Stimulated activated effector memory CD8-positive, alpha-beta T cell treated with anti-CD3 and anti-CD28 coated beads, Interleukin-12 subunit alpha, Interleukin-12 subunit beta, amount 100 ng/mL, for 72 hours (primary cell): ENCODE data around the gene RBM4.
A peak's percentile ranks its signal among the peaks of the same experiment; 100 is the strongest.
"Not testable (repeated sequence)": the region's sequence is repeated elsewhere in the genome, so short reads cannot be mapped to it uniquely, and the experiment has no call there.

Experiments used
- ATAC-seq: fragments of 150-1000 bp; cut with Tn5 transposase; 2 replicates; pipeline ENCODE4 v1.10.0; 2021
- DNase-seq, 2 donors: peaks; one replicate each; pipeline ENCODE4 v3.0.0; 2021 to 2022; ENCODE audit warnings: low spot score in 2 of 2
- H3K27ac Mint-ChIP-seq: one replicate; pipeline ENCODE4 v1.8.0; 2022; ENCODE audit warnings: mild to moderate bottlenecking, mixed read lengths
- H3K36me3 Mint-ChIP-seq: one replicate; pipeline ENCODE4 v1.8.0; 2022; ENCODE audit warnings: mild to moderate bottlenecking, mixed read lengths
- H3K4me1 Mint-ChIP-seq: one replicate; pipeline ENCODE4 v1.8.0; 2022; ENCODE audit warnings: mixed read lengths
- H3K4me3 Mint-ChIP-seq: one replicate; pipeline ENCODE4 v1.8.0; 2022; ENCODE audit warnings: mild to moderate bottlenecking, mixed read lengths
- H3K9me3 Mint-ChIP-seq: one replicate; pipeline ENCODE4 v1.8.0; 2022; ENCODE audit warnings: mixed read lengths

RBM4 gene

GRCh38 chr11:66638177-66639065 lies at the start of gene RBM4:
Gene RBM4 (plus strand): TSS chr11:66638703. CDS start chr11:66639712, 1,009 bp downstream.
- H3K4me3 Mint-ChIP-seq = peak within 1 kb of the TSS; percentile 95
- peak within 1 kb of the TSS; percentile 98 for H3K27ac Mint-ChIP-seq
- DNase-seq = peak; percentile 83 to 96
- peaks cover 62% of the 10 kb centered on the region for H3K4me1 Mint-ChIP-seq
- peaks cover 100% of the 10 kb centered on the region for H3K36me3 Mint-ChIP-seq
- no peaks in the 10 kb centered on the region for H3K9me3 Mint-ChIP-seq
- ATAC-seq = peak; percentile 97

DNA sequence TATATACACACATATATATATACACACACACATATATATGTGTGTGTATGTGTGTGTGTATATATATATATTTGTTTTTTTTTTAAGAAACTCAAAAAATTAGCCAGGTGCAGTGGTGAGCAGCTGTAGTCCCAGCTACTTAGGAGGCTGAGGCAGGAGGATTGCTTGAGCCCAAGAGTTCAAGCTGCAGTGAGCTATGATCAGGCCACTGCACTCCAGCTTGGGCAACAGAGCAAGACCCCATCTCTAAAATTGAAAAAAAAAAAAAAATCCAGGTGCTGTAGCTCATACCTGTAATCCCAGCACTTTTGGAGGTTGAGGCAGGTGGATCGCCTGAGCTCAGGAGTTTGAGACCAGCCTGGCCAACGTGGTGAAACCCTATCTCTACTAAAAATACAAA lies 49.2 kb upstream of the RBM4 start:
- DNase-seq, H3K27ac Mint-ChIP-seq, H3K4me3 Mint-ChIP-seq, H3K36me3 Mint-ChIP-seq, ATAC-seq, H3K9me3 Mint-ChIP-seq: not testable (repeated sequence)
- peaks cover 23% of the 10 kb centered on the region for H3K4me1 Mint-ChIP-seq

GRCh38 chr11:66589996-66590675 lies 48.4 kb upstream of the RBM4 start:
- H3K36me3 Mint-ChIP-seq = peaks cover 10% of the 10 kb centered on the region
- no peak overlapping the region for H3K4me3 Mint-ChIP-seq
- no peaks in the 10 kb centered on the region for H3K9me3 Mint-ChIP-seq
- H3K27ac Mint-ChIP-seq = no peak overlapping the region
- no peak for ATAC-seq
- peaks cover 30% of the 10 kb centered on the region for H3K4me1 Mint-ChIP-seq
- DNase-seq = no peak

- H3K27ac Mint-ChIP-seq = peak overlapping the region; percentile 97
- H3K4me1 Mint-ChIP-seq = peaks cover 37% of the 10 kb centered on the region
- peaks cover 10% of the 10 kb centered on the region for H3K36me3 Mint-ChIP-seq
- H3K9me3 Mint-ChIP-seq = no peaks in the 10 kb centered on the region
- ATAC-seq = no peak
- peak overlapping the region; percentile 98 for H3K4me3 Mint-ChIP-seq
- DNase-seq = no peak
These were observed 47.3 kb upstream of the RBM4 start for GRCh38 chr11:66591175-66591574.

- ATAC-seq (peak; percentile 97), DNase-seq (peak; percentile 95 to 98)
- peak within 1 kb of the TSS; percentile 98 for H3K4me3 Mint-ChIP-seq
- peaks cover 10% of the 10 kb centered on the region for H3K36me3 Mint-ChIP-seq
- peaks cover 37% of the 10 kb centered on the region for H3K4me1 Mint-ChIP-seq
- peak within 1 kb of the TSS; percentile 97 for H3K27ac Mint-ChIP-seq
- no peaks in the 10 kb centered on the region for H3K9me3 Mint-ChIP-seq
These were observed 45.8 kb upstream of the RBM4 start, which contains the start of the genes CCDC87 and CCS for GRCh38 chr11:66592457-66593302. Gene CCDC87 (minus strand): TSS chr11:66593063. CDS start chr11:66593015, 48 bp downstream. Gene CCS (plus strand): TSS chr11:66593185. CDS start chr11:66593262, 77 bp downstream.

DNA sequence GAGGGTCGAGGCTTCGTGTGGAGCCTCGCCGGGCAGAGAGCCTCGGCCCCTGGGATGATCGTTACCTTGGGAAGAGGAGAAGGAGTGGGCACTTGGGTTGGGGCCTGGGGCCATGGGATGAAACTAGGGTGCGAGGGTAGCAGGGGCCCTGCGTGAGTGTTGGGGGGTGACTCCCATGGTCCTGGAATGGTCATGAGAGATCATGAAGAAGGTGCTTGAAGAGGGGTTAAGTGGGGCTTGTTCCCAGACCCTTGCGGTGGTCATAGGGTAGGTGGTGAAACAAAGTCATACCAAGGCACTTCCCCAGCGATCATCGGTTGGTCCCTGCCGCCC lies 45.2 kb upstream of the RBM4 start:
- H3K4me3 Mint-ChIP-seq = peak overlapping the region; percentile 98
- ATAC-seq = no peak
- DNase-seq = no peak
- H3K4me1 Mint-ChIP-seq = peaks cover 37% of the 10 kb centered on the region
- H3K27ac Mint-ChIP-seq = peak overlapping the region; percentile 97
- H3K9me3 Mint-ChIP-seq = no peaks in the 10 kb centered on the region
- peaks cover 10% of the 10 kb centered on the region for H3K36me3 Mint-ChIP-seq

GRCh38 chr11:66593650-66594049 lies 44.9 kb upstream of the RBM4 start:
- H3K27ac Mint-ChIP-seq = peak overlapping the region; percentile 97
- H3K9me3 Mint-ChIP-seq = no peaks in the 10 kb centered on the region
- H3K36me3 Mint-ChIP-seq = peaks cover 10% of the 10 kb centered on the region
- peak overlapping the region; percentile 98 for H3K4me3 Mint-ChIP-seq
- peaks cover 37% of the 10 kb centered on the region for H3K4me1 Mint-ChIP-seq
- ATAC-seq (no peak), DNase-seq (no peak)

- peak overlapping the region; percentile 48 for H3K4me3 Mint-ChIP-seq
- peak overlapping the region; percentile 88 for H3K27ac Mint-ChIP-seq
- DNase-seq = no peak
These were observed 43.1 kb upstream of the RBM4 start for GRCh38 chr11:66595245-66595904.

DNA sequence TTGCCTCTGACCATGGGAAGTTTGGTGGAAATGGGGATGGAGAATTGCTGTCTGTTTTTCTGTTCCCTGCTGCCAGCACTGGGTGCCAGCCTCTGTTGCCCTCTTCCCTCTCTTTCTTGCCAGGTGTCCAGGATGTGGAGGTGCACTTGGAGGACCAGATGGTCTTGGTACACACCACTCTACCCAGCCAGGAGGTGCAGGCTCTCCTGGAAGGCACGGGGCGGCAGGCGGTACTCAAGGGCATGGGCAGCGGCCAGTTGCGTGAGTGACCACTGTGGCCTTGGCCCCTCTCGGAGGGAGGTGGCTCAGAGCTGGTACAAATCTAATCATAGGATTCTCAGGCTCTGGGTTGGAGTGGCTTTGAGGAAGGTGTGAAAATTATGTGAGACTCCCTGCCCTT lies 39.5 kb upstream of the RBM4 start:
- Mint-ChIP-seq H3K36me3 (peaks cover 30% of the 10 kb centered on the region), H3K4me3 (no peak overlapping the region), H3K4me1 (peaks cover 14% of the 10 kb centered on the region), H3K27ac (no peak overlapping the region), H3K9me3 (no peaks in the 10 kb centered on the region)
- ATAC-seq (no peak), DNase-seq (no peak)

More at GRCh38 chr11:66595245-66595904, 43.1 kb upstream of the RBM4 start:
- Mint-ChIP-seq H3K4me1 (peaks cover 37% of the 10 kb centered on the region), H3K9me3 (no peaks in the 10 kb centered on the region), H3K36me3 (peaks cover 16% of the 10 kb centered on the region)
- ATAC-seq = no peak

DNA sequence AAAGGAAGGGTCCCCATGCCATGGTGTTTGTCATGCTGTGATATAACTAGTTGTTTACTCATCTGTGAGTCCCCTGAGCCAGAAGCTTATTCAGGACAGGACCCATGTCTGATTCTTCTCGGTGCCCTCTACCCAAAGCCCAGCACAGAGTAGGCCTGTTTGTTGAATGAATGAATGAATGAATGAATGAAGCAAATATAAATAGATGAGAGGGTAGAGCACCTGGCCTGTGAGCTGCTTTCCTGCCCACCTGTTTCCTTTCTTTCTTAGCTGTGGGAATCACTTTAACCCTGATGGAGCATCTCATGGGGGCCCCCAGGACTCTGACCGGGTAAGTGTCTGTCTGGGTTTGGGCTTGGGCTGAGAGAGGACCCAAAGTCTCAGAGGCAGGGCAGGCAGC lies 38.3 kb upstream of the RBM4 start:
- H3K9me3 Mint-ChIP-seq = no peaks in the 10 kb centered on the region
- H3K4me1 Mint-ChIP-seq = peaks cover 6% of the 10 kb centered on the region
- H3K36me3 Mint-ChIP-seq = peaks cover 37% of the 10 kb centered on the region
- ATAC-seq = no peak
- peak overlapping the region; percentile 37 for H3K27ac Mint-ChIP-seq
- no peak for DNase-seq
- no peak overlapping the region for H3K4me3 Mint-ChIP-seq

GRCh38 chr11:66600631-66601233 lies 37.8 kb upstream of the RBM4 start:
- H3K4me1 Mint-ChIP-seq = peaks cover 1% of the 10 kb centered on the region
- peaks cover 37% of the 10 kb centered on the region for H3K36me3 Mint-ChIP-seq
- DNase-seq (no peak), ATAC-seq (no peak)
- peak overlapping the region; percentile 37 for H3K27ac Mint-ChIP-seq
- H3K9me3 Mint-ChIP-seq = no peaks in the 10 kb centered on the region
- no peak overlapping the region for H3K4me3 Mint-ChIP-seq

- H3K36me3 Mint-ChIP-seq = peaks cover 47% of the 10 kb centered on the region
- ATAC-seq (no peak), DNase-seq (no peak)
- H3K4me1 Mint-ChIP-seq = no peaks in the 10 kb centered on the region
- H3K4me3 Mint-ChIP-seq = no peak overlapping the region
- H3K27ac Mint-ChIP-seq = no peak overlapping the region
- no peaks in the 10 kb centered on the region for H3K9me3 Mint-ChIP-seq
These were observed 35.4 kb upstream of the RBM4 start for GRCh38 chr11:66603072-66603471.

DNA sequence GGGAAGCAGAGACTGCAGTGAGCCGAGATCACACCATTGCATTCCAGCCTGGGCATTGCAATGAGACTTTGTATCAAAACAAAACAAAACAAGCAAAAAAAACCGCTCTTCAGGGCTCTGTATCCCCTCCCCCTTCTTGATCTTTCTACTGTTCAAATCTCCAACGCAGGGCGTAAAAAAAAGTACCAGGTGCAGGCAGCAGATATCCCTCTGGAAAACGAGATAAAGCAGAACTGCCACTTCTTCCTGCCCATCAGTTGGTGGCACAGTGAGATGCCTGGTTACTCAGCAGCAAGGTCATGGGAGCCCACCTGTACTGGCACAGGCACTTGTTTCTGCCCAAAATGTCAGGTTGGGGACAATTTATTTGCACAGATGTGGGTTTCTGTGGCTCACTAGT lies 34.3 kb upstream of the RBM4 start:
- H3K4me3 Mint-ChIP-seq = no peak overlapping the region
- H3K4me1 Mint-ChIP-seq = no peaks in the 10 kb centered on the region
- H3K27ac Mint-ChIP-seq = no peak overlapping the region
- H3K36me3 Mint-ChIP-seq = peaks cover 47% of the 10 kb centered on the region
- DNase-seq = no peak
- no peak for ATAC-seq
- H3K9me3 Mint-ChIP-seq = no peaks in the 10 kb centered on the region

GRCh38 chr11:66606608-66607007 lies 31.9 kb upstream of the RBM4 start:
- Mint-ChIP-seq H3K27ac (peak overlapping the region; percentile 26), H3K36me3 (peaks cover 31% of the 10 kb centered on the region)
- not testable (repeated sequence) for H3K4me1 Mint-ChIP-seq, ATAC-seq, DNase-seq, H3K9me3 Mint-ChIP-seq, H3K4me3 Mint-ChIP-seq
